ENCODE results near the gene NYNRIN. TPM values are rescaled to one million over a fixed set of nuclear protein-coding genes. Genes with fewer than 3 reads are reported as not detected.

The NYNRIN gene
- total RNA-seq, 1 donor from 2014 or later = 6.2 TPM

GRCh38 chr14:24429395-24430142 is 30.8 kb downstream of the NYNRIN start, which contains the start of the genes CBLN3 and KHNYN:
Gene CBLN3 (minus strand): TSS chr14:24429668. CDS start chr14:24429054, 614 bp downstream.
Gene KHNYN (plus strand): TSS chr14:24429954. CDS start chr14:24430731, 777 bp downstream.
- DNase-seq (ENCODE audit: low read depth) = no peak
- TF ChIP-seq, protein P1, sequence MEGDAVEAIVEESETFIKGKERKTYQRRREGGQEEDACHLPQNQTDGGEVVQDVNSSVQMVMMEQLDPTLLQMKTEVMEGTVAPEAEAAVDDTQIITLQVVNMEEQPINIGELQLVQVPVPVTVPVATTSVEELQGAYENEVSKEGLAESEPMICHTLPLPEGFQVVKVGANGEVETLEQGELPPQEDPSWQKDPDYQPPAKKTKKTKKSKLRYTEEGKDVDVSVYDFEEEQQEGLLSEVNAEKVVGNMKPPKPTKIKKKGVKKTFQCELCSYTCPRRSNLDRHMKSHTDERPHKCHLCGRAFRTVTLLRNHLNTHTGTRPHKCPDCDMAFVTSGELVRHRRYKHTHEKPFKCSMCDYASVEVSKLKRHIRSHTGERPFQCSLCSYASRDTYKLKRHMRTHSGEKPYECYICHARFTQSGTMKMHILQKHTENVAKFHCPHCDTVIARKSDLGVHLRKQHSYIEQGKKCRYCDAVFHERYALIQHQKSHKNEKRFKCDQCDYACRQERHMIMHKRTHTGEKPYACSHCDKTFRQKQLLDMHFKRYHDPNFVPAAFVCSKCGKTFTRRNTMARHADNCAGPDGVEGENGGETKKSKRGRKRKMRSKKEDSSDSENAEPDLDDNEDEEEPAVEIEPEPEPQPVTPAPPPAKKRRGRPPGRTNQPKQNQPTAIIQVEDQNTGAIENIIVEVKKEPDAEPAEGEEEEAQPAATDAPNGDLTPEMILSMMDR (conservative IDR thresholded peaks at IDR 0.05; ENCODE audit: low read depth, low read length) = no peak
- peak within 1 kb of the TSS; percentile 83 for H3K4me3 ChIP-seq (ENCODE audit: low read depth, low read length)

- DNase-seq (ENCODE audit: low read depth) = no peak
- TF ChIP-seq, protein P1 (conservative IDR thresholded peaks at IDR 0.05; ENCODE audit: low read depth, low read length) = no peak
Observed at GRCh38 chr14:24430143-24430681, 31.4 kb downstream of the NYNRIN start.

GRCh38 chr14:24430682-24431568 is 32.1 kb downstream of the NYNRIN start:
- TF ChIP-seq, protein P1 (conservative IDR thresholded peaks at IDR 0.05; ENCODE audit: low read depth, low read length) = no peak
- peak overlapping the region; percentile 83 for H3K4me3 ChIP-seq (ENCODE audit: low read depth, low read length)
- DNase-seq (ENCODE audit: low read depth) = no peak

More at GRCh38 chr14:24430143-24430681, 31.4 kb downstream of the NYNRIN start:
- H3K4me3 ChIP-seq (ENCODE audit: low read depth, low read length) = peak overlapping the region; percentile 83

- TF ChIP-seq, protein P1 (conservative IDR thresholded peaks at IDR 0.05; ENCODE audit: low read depth, low read length) = peak; percentile 99
- peak overlapping the region; percentile 83 for H3K4me3 ChIP-seq (ENCODE audit: low read depth, low read length)
- DNase-seq (ENCODE audit: low read depth) = no peak
Observed at GRCh38 chr14:24431569-24432258, 32.9 kb downstream of the NYNRIN start.

DNA sequence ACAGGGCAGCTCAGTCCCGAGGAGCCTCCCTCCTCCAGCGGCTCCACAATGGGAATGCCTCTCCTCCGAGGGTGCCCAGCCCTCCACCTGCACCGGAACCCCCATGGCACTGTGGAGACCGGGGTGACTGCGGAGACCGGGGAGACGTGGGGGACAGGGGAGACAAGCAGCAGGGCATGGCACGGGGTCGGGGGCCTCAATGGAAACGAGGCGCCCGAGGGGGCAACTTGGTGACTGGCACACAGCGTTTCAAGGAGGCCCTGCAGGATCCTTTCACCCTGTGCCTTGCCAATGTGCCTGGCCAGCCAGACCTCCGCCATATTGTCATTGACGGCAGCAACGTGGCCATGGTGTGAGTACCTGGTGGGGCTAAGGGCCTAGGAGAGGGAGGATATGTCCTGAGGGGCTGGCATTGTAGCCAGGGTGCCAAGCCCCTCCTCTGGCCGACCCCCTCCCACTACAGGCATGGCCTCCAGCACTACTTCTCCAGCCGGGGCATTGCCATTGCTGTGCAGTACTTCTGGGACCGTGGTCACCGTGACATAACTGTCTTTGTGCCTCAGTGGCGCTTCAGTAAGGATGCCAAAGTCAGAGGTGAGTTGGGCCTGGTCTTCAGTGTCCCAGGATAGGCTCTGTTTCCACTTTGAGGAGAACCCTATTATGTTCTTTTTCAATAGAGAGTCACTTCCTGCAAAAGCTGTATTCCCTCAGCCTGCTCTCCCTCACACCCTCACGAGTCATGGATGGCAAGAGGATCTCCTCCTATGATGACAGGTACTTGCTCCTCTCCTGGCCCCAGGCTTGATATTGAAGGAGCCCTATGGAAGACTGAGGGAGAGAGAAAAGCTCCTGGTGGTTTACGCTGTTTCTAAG is 33.7 kb downstream of the NYNRIN start:
- no peak overlapping the region for H3K4me3 ChIP-seq (ENCODE audit: low read depth, low read length)
- TF ChIP-seq, protein P1 (conservative IDR thresholded peaks at IDR 0.05; ENCODE audit: low read depth, low read length) = no peak
- DNase-seq (ENCODE audit: low read depth) = no peak
